ENCODE results near the gene LMX1B. TPM values are rescaled to one million over a fixed set of nuclear protein-coding genes. Genes with fewer than 3 reads are reported as not detected.

LMX1B gene
- polyA plus RNA-seq, 1 donor (not counting 4 experiments of a cell fraction or from before 2014, with no cell fraction given) = 0.24 TPM

DNA sequence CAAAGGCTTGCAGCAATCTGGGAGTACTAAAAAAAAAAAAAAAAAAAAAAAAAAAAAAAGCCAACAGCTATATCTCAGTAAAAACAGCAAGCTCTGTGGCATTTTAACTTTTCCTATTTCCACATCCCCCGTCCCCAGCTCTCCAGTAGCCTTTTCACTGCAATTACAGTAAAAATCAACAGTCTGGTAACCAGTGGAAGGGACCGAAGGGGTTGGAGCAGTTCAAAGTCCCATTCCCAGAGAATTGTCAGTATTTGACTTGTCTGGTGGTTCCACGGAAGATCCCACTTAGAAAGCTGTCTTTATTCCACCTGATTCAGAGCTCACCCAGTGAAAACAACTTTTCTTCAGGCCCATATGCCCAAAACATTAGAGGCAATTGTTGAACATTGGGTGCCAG lies 119.3 kb downstream of the LMX1B start:
- no peak overlapping the region for H2AFZ ChIP-seq (ENCODE audit: control insufficient read depth, low read length)
- H3K27me3 ChIP-seq (ENCODE audit: control insufficient read depth, extremely low read depth, insufficient read depth, low read length) = no peaks in the 10 kb centered on the region
- H3K9me3 ChIP-seq (ENCODE audit: control insufficient read depth, low read depth, low read length) = peaks cover 1% of the 10 kb centered on the region
- H3K9ac ChIP-seq (ENCODE audit: control insufficient read depth, extremely low read depth, insufficient read depth, low read length) = no peak overlapping the region
- no peak overlapping the region for H3K4me3 ChIP-seq (ENCODE audit: control insufficient read depth in 2 of 3, extremely low read depth in 1 of 3, insufficient read depth in 2 of 3, low read depth in 1 of 3, low read length in 3 of 3)
- no peaks in the 10 kb centered on the region for H3K36me3 ChIP-seq (ENCODE audit: control insufficient read depth in 2 of 2, extremely low read depth in 1 of 2, insufficient read depth in 2 of 2, low read length in 2 of 2)
- no peaks in the 10 kb centered on the region for H3K9me1 ChIP-seq (ENCODE audit: control insufficient read depth, extremely low read depth, insufficient read depth, low read length)
- no peak for TF ChIP-seq EZH2 (IDR thresholded peaks at IDR 0.05; ENCODE audit: low read length)
- TF ChIP-seq, protein P1, sequence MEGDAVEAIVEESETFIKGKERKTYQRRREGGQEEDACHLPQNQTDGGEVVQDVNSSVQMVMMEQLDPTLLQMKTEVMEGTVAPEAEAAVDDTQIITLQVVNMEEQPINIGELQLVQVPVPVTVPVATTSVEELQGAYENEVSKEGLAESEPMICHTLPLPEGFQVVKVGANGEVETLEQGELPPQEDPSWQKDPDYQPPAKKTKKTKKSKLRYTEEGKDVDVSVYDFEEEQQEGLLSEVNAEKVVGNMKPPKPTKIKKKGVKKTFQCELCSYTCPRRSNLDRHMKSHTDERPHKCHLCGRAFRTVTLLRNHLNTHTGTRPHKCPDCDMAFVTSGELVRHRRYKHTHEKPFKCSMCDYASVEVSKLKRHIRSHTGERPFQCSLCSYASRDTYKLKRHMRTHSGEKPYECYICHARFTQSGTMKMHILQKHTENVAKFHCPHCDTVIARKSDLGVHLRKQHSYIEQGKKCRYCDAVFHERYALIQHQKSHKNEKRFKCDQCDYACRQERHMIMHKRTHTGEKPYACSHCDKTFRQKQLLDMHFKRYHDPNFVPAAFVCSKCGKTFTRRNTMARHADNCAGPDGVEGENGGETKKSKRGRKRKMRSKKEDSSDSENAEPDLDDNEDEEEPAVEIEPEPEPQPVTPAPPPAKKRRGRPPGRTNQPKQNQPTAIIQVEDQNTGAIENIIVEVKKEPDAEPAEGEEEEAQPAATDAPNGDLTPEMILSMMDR (optimal IDR thresholded peaks at IDR 0.05 in 1 of 3, IDR thresholded peaks at IDR 0.05 in 1 of 3, conservative IDR thresholded peaks at IDR 0.05 in 1 of 3; ENCODE audit: extremely low read depth in 1 of 3, insufficient read depth in 2 of 3, low read length in 3 of 3) = no peak
- no peak overlapping the region for H3K27ac ChIP-seq (ENCODE audit: control insufficient read depth, insufficient read depth, low read length)
- no peak overlapping the region for H3K4me2 ChIP-seq (ENCODE audit: control insufficient read depth, extremely low read depth, insufficient read depth, low read depth, low read length)
- dilution Hi-C loops (cut with MboI; ENCODE audit: extremely low pct_ligation_motif_present, low sequenced_read_pairs) = no loop called here
- no peaks in the 10 kb centered on the region for H3K4me1 ChIP-seq (ENCODE audit: control insufficient read depth, extremely low read depth, insufficient read depth, low read length)
- H3K79me2 ChIP-seq (ENCODE audit: control insufficient read depth, insufficient read depth, low read length) = no peaks in the 10 kb centered on the region
- H4K20me1 ChIP-seq (ENCODE audit: control insufficient read depth, extremely low read depth, insufficient read depth, low read length) = no peaks in the 10 kb centered on the region
- DNase-seq (ENCODE audit: low read depth, low spot score) (no peak), FAIRE-seq (no peak)

DNA sequence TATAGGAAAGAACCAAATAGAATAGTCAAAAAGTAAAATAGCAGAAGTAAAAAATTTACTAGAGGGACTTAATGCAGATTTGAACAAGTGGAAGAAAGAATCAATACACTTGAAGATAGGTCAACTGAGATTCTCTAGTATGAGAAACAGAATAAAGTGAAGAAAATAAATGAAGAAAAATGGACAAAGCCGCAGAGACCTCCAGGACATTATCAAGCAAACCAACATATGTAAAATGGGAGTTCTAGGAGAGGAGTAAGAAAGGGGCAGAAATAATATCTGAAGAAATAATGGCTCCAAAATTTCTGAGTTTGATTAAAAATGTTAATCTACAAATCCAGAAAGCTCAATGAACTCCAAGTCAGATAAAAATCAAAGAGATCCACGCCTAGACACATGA lies 121.1 kb downstream of the LMX1B start:
- Histone ChIP-seq H3K27me3 (ENCODE audit: control insufficient read depth, extremely low read depth, insufficient read depth, low read length) (peaks cover 10% of the 10 kb centered on the region), H3K4me1 (ENCODE audit: control insufficient read depth, extremely low read depth, insufficient read depth, low read length) (no peaks in the 10 kb centered on the region), H3K9ac (ENCODE audit: control insufficient read depth, extremely low read depth, insufficient read depth, low read length) (no peak overlapping the region), H3K4me2 (ENCODE audit: control insufficient read depth, extremely low read depth, insufficient read depth, low read depth, low read length) (no peak overlapping the region), H3K27ac (ENCODE audit: control insufficient read depth, insufficient read depth, low read length) (no peak overlapping the region), H2AFZ (ENCODE audit: control insufficient read depth, low read length) (no peak overlapping the region), H3K9me1 (ENCODE audit: control insufficient read depth, extremely low read depth, insufficient read depth, low read length) (no peaks in the 10 kb centered on the region), H3K79me2 (ENCODE audit: control insufficient read depth, insufficient read depth, low read length) (no peaks in the 10 kb centered on the region), H3K4me3 (ENCODE audit: control insufficient read depth in 2 of 3, extremely low read depth in 1 of 3, insufficient read depth in 2 of 3, low read depth in 1 of 3, low read length in 3 of 3) (no peak overlapping the region), H3K36me3 (ENCODE audit: control insufficient read depth in 2 of 2, extremely low read depth in 1 of 2, insufficient read depth in 2 of 2, low read length in 2 of 2) (no peaks in the 10 kb centered on the region), H4K20me1 (ENCODE audit: control insufficient read depth, extremely low read depth, insufficient read depth, low read length) (no peaks in the 10 kb centered on the region), H3K9me3 (ENCODE audit: control insufficient read depth, low read depth, low read length) (peaks cover 1% of the 10 kb centered on the region)
- no peak for FAIRE-seq
- DNase-seq (ENCODE audit: low read depth, low spot score) = no peak
- TF ChIP-seq, protein P1 (optimal IDR thresholded peaks at IDR 0.05 in 1 of 3, IDR thresholded peaks at IDR 0.05 in 1 of 3, conservative IDR thresholded peaks at IDR 0.05 in 1 of 3; ENCODE audit: extremely low read depth in 1 of 3, insufficient read depth in 2 of 3, low read length in 3 of 3) = no peak
- TF ChIP-seq EZH2 (IDR thresholded peaks at IDR 0.05; ENCODE audit: low read length) = no peak
- dilution Hi-C loops (cut with MboI; ENCODE audit: extremely low pct_ligation_motif_present, low sequenced_read_pairs) = no loop called here
